Measurements from ENCODE around the gene PAX9.
A peak's percentile ranks its signal among the peaks of the same experiment; 100 is the strongest.

Gene PAX9

DNA sequence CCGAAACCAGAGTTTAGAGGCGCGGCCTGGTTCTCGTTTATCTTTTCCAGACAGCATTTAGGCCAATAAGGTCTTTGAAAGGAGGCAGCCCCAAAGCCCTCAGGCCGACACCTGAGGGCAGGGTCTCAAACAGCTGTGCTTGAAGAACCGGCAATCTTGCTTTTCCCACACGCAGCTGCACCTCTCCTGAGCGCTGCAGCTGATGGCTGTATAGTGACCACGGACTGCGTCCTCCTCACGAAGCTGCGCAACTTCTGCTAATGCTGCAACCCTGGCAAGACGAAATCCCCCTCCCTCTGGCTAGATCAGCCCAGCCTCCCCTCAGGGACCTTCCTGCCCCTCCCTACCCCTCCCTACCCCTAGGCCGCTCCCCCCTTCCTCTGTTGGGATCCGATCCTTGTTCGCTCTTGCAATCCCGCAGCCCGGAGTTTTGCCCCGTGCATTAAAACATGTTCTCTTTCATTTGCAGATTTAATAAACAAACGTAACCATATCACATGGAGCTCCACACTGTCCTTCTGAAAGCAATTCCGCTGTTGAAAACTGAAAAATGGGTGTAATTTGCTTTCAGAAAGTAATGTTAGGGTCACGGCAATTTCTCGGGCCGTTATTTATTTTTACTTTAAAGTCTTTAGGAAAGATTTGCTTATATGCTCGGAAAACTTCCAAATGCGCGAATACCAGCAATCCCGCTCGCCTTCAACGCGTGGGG is 4.8 kb upstream of the PAX9 start:
- no peak for DNase-seq

DNA sequence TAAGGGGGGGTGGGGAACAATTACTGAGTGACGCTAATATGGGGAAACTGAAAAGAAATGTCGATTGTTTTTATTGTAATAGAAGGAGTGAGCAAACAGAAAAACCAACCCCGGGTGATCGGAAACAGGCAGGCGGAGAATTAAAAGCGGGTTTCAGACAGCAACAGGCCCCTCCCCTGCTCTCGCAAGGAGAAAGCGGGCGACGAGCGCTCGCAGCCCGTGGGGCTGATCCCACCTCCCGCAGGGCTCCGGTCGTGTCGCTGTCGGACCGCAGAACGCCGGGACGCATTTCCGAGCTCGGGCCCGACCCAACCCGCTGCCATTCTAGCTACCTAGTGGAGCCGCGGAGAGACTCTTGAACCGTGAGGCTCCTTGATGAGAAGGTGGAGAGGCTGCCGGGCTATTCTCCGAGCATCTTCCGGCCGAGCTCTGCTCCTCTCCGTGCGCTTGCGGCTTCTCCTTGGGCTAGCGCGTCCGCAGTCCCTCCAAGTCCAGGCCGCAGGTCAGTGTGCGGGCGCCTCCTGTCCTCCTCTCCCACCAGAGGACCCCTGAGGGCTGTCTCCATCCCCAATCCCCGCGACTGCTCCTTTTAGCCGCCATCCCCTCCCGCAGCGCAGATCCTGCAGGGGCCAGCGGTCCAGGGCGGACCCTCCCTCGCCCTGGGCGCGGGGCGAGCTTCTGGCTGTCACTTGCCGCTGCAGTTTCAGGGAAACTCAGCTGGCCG is 4.1 kb upstream of the PAX9 start:
- peak; percentile 43 for DNase-seq

- no peak for DNase-seq
Observed at GRCh38 chr14:36658123-36659009, 3.3 kb upstream of the PAX9 start.

DNA sequence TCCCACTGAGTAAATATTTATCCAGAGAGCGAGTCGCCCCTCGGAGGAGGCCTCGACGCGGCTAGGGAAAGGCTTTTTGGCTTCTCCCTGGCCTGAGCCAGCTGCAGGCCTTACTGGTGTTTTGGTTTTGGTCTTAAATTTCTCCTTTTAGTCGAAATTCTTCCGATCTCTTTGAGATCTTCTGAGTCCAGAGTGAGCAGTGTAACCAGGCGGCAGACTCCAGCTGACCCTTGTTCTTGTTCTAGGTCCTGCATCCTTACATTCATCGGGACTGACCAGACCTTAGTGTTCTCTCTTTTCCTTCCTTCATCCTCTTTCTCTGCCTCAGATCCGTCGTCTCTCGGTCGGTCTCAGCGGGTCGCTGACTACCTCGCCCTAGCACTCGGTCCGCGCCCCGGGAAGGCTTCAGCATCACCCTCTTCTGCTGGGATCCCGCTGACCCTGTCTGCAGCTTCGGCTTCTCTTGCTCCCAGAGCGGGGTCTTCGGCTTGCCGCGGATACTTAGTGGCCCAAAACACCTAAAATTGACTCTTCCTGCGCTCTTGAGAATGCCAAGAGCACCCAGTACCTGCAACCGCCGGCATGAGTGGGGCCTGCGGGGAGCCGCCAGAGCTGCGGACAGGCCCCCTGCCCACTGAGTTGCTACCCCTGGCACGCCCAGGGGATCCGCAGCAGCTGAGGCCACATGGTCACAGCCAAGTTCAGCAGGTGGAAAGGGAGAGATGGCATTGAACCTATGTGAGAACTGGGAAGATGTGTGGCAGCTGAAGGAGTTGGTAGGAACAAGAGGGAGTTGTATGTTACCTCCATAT is 2.4 kb upstream of the PAX9 start:
- no peak for DNase-seq

DNA sequence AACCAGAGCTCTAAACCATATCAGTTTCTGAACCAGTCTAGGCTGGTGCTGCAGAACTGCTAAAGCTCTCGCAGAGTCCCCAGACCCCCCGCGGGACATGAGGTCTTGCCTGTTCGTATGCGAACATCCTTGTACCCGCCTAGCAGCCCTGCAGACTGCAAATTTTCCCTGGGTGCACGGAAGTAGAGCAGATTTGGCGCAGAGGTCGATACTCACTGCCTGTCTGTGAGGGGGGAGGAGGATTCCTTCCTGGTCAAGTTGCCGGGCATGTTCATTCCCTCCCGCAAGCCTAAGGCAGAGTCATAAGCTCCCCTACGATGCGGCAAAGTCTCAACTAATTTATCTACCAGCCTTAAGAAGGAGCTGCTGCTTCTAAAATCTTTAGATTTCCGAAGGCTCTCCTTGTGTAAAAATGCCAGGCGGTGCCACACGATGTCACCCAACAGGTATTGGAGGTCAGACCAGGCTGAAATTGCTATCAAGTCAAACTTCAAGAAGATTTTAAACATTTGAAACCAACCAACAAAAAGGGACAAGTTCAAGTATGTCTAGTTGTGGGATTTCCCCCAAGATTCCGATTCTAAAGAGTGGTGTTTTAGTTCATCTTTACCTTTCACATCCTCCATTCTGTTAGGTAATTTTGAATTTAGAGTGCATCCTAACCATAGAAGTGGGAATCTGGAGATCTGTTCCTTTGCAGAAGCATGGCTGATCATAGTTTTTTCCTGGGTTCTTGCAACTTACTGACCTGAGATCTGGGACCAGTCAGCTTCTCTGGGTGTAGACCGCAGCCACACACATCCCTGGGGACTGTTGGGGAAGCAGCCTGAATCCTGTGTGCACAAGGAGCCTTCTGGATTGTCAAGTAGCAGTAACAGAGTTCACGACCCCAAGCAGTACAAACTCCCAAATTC is 1.6 kb upstream of the PAX9 start:
- no peak for DNase-seq

DNA sequence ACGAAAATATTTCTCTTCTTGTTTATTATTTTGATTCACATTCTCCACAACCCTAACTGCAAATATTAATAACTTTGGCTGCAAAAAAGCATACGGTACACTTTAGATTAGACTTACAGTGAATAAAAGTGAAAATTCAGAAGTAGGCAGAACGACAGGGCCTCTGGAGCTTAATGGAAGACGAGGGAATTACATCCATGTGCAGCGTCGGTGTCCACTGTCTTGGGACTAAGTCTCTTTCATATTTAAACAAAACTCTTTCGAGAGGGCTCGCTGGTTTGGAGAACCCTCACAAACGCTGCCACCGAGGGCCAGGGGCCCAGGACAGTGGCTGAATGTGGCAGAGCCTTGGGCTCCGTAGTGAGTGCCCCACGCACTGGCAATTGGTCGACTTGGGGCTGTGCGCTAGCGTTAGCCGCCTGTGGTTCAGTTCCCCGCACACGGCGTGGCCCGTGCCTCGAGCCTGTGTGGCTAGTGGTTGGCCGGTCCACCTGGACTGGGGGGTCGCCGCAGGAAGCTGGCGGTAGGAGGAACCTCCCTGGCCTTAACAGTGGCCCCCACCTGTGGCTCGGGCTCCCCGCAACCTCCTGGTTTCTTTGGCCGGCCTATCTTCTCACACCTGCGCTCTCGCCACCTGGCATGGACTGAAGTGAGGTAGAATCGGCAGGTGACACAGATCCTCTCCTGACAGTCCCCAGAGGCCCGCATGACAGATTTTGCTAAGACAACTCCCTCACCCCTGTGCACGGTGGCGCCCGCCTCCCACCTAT is 739 bp upstream of the PAX9 start:
- no peak for DNase-seq

DNA sequence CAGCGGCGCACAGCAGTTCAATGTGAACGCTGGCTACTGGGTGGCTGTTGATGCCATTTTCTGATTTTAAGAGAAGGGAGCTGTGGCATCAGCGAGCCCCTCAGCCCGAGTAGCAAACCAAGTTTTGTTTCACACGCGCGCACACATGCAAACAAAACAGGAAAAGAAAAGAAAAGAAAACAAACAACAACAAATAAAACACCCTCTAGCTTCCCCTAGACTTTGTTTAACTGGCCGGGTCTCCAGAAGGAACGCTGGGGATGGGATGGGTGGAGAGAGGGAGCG is 540 bp downstream of the PAX9 start:
- no peak for DNase-seq

GRCh38 chr14:36662543-36663403 is 1.1 kb downstream of the PAX9 start:
- DNase-seq = peak; percentile 49

GRCh38 chr14:36663404-36664321 is 2.0 kb downstream of the PAX9 start:
- peak; percentile 77 for DNase-seq

- no peak for DNase-seq
Observed at GRCh38 chr14:36664322-36665193, 2.9 kb downstream of the PAX9 start.

GRCh38 chr14:36665887-36666415 is 4.3 kb downstream of the PAX9 start:
- DNase-seq = no peak

GRCh38 chr14:36666416-36667206 is 5.0 kb downstream of the PAX9 start:
- DNase-seq = no peak

GRCh38 chr14:36667679-36668078 is 6.0 kb downstream of the PAX9 start:
- no peak for DNase-seq

DNA sequence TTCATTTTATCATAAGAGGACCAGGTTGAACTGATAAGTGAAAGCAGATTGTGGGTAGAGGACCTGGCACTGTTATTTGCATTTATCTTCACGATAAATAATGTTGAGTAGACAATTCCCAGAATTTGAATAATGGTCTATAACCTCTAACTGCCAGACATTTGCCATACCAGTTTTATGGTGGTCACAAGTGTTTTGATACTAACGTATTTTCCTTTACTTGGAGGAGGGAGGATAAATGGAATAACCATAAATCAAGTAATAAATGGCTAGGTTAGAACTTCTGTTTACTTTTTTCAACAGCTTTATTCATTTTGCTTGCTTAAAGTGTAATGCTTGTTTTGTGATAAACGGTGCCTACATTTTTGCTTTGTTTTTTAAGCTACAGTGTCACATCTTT is 9.5 kb downstream of the PAX9 start:
- DNase-seq = no peak

- DNase-seq = no peak
Observed at GRCh38 chr14:36672095-36672494, 10.4 kb downstream of the PAX9 start.

DNA sequence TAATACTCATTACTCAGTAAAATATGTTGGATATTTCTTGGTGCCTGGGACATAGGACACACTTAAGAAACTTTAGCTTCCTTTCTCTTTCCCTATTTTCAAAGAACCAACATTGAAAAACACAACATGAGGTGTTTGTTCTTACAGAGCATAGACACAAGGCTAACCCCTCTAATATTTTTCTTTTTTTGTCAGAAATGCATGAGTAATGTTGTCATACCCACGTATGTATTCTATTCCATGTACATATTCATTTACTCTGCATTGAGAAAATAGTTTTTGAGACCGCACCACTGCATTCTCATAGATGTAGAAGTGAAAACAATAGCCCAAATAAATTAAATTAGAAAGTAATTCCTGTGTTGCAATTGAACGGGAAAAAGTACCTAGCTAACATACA is 13.0 kb downstream of the PAX9 start:
- no peak for DNase-seq

- no peak for DNase-seq
Observed at GRCh38 chr14:36675581-36675980, 13.9 kb downstream of the PAX9 start.
